GM21360 (cell line): ENCODE results near the gene GPR3.
"Not testable (repeated sequence)": the region's sequence is repeated elsewhere in the genome, so short reads cannot be mapped to it uniquely, and the experiment has no call there.

Experiments
- ATAC-seq: cut with Tn5 transposase; IDR thresholded peaks from one replicate; pipeline ENCODE4 v1.9.1; 2021; ENCODE audit warnings: mild to moderate bottlenecking, moderate library complexity; ENCODE audit not compliant: unreplicated experiment

GPR3 gene

DNA sequence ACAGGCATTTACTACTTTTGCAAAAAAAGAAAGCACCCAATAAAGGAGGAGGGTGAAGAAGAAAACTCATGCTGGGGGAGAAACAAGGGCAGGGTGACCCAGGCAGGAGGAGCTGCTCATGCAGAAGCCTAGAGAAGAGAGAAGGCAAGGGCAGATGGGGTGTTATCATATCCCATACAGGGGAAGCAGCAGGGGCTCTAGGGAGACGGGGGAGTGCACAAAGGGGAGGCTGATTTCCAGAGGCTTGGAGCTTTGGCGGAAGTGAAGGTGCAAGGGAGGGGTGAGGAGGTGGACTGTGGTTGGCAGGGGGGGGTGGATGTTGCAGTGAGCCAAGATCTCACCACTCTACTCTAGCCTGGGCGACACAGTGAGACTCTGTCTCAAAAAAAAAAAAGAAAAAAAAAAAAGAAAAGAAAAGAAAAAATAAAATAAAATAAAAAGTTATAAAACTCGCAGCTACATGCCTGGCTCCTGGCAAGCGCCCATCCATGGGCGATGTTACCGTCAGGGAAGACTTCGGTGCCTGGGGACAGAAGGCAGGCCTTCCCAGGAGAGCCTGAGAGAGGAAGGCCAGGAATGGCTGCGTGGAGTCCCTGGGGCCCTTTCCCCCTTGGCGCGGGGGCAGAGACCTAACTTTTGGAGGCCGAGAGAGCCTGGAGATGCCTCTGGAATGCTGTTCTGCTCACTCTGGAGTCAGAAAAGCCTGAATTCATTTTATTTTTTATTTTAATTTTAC, 14.5 kb upstream of the GPR3 start:
- no peak for ATAC-seq

DNA sequence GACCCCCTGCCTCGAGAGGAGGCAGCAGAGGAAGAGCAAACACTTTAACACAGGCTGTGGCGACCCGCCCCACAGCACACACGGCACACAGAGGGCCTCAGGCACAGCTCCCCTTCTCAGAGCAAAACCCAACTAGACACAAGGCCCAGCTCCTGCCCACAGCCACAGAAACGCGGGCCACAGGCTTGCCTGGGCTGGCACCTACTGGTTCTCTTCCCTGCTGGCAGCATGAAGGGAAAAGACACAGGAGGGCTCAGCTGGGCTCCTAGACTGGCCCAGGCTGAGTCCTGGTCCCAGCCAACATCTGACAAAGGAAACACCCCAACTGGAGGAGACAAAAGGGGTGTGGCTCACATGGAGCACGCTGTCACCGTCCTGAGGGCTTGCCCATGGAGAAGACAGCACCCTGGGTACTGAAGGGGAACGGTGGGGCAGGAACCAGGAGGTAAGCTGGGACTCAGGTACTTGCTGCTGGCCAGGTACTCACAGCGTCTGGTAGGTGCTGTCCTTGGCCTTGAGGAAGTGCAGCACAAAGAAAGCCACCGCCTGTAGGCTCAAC, 12.8 kb upstream of the GPR3 start:
- no peak for ATAC-seq

DNA sequence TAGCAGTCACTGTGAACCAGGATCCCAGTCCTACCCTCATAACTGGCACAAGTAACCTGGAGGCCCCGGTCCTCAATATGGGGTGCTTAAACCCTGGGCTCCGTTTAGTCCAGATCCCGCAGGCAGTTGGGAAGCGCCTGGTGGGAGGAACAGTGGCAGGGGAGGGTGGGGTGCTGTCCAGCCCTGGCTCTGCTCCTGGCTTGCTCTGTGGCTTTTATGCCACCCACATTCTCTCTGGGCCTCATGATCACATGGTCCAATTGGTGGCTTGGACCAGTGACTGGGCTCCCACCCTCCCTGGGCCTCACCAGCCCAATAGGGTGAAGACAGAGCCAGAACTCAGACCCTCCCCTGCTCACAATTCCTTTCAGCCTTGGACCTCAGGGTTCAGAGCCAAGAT, 12.2 kb upstream of the GPR3 start:
- ATAC-seq: no peak

DNA sequence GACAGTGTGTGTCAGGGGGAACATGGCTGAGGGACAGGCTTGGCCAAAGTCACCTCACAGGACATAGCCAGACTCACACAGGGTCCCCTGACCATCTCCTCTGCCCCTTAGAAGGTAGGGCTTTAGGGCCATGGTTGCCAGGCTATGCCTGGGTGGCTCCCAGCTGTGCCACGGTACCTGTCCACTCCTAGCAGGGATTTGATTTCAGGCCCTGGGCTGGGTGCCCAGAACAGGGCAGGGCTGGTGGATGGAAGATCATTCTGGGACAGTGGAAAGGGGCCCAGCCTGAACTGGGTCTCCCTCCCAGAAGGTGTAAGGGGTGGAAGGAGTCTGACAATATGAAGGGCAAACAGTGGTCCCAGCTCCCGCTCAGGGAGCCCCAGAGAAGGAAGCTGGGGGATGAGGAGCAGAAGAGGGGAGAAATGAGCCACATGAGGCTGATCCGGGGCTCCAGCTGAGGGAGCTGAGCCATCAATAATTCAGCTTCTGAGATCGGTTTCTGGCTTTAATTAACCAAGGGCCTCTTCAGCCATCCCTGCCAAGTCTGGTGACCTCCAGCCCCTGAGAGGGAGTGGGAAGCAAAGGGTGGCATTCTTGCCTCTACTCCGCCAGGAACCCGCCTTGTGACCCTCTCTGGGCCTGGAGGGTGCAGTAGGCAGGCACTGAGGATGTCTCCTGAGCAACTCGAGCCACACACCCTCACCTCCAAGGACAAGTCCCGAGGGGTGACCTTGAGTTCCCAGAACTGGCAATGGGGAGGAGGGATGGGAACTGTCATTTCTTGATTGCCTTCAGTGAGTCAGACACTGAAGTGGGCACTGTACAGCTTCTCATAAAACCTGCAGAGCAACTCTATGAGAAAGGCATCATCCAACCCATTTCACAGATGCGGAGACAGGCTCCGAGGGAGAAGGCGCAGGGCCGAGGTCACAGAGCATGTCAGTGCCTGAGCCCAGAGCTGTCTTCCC, 11.4 kb upstream of the GPR3 start:
- no peak for ATAC-seq

DNA sequence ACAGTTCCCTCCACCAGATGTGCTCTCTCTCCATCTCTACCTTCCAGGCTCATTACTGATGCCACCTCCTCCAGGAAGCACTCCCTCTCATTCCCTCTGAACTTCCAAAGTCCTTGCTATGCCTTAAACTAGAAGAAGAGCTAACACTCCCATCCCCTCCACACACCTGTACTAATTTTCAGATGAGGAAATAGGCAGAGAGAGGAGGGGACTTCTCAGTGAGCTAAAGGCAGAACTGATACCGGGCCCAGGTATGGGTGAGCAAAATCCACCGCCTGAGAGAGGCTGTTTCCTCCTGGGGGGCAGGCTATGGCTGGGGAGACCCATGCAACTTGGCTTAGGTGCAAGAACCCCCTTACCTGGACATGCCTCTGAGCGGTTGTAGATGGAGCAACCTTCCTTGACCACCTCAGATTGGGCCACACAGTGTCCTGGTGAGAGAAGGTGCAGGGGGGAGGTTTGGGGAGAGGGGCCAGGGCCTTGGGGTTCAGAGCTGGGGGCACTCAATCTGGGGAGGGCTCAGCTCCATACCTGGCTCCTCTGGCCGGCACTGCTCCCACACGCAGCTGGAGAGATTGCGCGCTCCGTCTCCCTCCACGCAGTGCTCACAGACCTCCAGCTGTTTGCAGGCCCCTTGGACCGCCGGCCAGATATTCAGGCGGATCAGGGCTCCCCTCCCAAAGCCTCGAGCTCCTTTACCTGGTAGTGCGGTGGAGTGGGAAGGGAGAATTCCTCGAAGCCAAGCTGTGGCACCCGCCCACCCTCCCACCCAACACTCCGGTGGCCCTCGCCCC, 10.3 kb upstream of the GPR3 start:
- ATAC-seq: no peak

DNA sequence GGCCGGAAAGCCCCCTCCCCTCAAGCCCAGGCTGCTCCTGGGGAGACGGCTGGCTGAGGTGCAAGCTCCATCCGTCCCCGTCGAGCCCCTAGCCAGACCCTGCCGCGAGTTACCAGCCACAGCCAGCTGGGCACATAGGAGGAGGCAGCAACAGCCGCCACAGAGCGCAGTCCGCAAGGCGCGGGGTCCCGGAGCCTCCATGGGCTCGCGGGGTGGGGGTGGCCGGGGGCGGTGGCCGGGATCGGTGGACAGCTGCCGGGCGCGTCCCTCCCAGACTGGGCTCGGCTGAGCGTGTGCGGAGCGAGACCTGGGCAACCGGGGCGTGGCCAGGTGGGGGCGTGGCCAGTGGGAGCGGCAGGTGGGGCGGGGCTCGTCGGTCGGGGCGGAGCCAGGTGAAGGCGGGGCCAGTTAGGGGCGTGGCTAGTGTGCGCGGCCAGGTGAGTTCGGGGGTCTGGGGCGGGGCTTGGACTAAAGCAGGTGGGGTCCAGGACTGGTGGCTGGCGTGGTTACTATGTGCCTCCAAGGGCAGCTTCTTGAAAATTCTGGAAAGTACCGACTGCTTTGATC, 9.3 kb upstream of the GPR3 start, which contains the start of gene CD164L2:
Gene CD164L2 (minus strand): TSS at position 295 of the 567 bp plus-strand sequence. CDS start 94 bp downstream, at position 201.
- no peak for ATAC-seq

DNA sequence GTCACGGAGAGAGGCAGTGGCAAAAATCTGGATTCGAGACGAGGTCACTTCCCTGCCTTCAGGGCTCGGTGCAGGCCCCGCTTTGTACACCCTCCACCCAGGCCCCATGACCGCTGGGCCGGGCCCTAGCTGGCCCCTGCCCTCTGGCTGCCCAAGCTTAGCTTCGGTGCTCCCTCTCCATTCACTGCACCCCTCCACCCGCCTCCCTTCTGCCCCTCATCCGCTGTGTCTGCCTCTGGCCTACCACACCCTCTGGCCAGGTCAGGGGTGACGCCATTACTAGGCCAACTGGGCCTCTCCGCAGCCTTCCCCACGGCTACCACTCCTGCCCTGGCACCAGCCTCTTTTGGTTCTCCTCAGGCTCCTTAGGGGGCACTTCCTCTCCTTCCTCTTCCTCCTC, 8.8 kb upstream of the GPR3 start:
- no peak for ATAC-seq

DNA sequence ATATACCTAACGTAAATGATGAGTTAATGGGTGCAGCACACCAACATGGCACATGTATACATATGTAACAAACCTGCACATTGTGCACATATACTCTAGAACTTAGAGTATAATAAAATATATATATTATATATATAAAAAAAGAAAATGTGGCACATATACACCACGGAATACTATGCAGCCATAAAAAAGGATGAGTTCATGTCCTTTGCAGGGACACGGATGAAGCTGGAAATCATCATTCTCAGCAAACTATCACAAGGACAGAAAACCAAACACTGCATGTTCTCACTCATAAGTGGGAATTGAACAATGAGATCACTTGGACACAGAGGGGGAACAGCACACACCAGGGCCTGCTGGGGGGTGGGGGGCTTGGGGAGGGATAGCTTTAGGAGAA, 7.6 kb upstream of the GPR3 start:
- ATAC-seq: not testable (repeated sequence)

DNA sequence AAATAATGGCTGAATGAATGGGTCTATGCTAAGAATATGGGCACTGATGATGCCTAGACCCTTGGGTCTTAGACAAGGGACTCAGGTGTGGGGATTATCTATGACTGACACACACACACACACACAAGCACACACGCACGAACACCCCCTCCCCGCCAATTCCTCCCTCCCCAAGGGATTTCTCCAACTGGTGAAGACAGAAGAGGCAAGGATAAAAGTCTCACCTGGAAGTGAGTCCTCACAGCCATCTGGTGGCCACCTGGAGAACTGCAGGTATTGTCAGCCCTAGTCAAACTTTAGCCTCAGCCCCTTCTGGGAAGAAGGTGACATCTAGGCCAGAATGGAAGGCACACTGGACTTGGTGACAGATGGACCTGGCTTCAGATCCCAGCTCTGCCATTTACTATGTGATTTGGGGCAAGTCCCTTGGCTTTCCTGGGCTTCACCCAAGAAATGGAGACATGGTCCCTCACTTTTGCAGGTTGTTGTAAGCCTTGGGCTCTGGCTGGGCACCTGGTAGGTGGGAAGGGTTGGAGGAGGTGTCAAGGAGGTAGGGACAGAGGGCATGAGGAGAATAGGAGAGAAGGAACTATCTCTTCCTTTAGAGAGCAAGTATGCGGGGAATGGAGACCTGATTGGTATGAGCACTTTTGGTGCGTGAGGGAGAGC, 4.0 kb upstream of the GPR3 start:
- ATAC-seq: no peak

DNA sequence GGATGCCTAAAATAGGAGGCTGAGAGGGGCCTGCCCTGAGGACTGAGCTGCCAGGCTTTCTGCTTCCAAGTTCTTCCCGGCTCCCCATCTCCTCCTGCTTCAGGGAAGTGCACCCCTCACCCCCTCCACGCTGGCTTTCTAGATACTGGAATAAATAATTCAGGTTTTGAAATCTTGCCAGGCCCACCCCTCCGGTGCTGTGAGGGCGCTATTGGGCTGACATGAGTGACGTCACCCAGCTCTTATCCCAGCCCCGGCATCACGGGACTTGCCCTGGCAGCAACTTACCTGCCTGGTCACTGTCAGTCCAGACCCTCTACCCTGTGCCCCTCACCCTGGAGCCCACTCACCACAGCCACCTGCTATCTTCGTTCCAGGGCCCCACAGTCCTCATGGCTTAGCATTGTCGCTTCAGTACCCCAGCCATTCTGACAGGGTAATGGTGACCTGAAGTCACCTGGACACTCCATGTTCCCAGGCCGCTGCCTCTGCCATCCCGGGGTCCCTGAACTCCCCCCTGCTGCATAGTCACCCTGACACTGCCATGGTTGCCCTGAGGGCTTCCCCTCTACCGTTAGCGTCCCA, 819 bp upstream of the GPR3 start:
- ATAC-seq: no peak

DNA sequence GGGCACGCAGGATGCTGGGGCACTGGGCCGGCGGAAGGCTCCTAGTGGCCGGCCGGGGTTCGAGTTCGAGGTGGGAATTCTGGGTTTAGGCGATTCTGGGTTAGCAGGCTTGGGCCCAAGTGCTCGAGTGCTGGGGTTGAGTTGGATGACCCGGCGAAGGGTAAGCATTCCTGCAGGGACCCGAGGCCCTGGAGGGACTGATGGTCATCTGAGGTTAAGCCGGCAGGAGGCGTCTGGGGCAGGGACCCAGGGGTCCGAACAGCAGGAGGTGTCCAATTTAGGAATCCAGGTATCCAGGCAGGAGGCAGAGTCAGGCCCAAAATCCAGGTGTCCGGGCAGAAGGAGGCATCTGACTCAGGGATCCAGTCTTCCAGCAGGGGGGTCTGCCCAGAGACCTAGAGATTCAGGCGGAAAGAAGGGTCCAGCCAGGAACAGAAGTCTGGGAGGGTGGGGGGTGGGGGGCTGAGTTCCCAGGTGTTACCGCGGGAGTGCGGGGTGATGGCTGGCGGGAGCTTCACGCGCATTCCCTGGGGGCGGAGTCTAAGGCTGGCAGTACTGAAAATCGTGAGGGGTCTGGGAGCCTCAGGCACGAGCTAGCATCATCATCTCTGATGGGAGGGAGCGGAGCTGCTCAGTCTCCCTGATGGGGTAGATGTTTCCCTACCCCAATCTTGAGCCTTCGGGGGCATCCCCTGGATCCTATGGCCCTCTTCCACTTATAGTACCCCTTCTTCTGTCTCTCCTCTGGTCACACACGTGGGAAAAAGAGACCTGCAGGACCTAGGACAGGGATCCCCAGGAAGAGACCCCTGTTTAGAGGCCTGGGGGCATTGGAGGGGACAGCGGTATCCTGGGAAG, 585 bp downstream of the GPR3 start:
- no peak for ATAC-seq

DNA sequence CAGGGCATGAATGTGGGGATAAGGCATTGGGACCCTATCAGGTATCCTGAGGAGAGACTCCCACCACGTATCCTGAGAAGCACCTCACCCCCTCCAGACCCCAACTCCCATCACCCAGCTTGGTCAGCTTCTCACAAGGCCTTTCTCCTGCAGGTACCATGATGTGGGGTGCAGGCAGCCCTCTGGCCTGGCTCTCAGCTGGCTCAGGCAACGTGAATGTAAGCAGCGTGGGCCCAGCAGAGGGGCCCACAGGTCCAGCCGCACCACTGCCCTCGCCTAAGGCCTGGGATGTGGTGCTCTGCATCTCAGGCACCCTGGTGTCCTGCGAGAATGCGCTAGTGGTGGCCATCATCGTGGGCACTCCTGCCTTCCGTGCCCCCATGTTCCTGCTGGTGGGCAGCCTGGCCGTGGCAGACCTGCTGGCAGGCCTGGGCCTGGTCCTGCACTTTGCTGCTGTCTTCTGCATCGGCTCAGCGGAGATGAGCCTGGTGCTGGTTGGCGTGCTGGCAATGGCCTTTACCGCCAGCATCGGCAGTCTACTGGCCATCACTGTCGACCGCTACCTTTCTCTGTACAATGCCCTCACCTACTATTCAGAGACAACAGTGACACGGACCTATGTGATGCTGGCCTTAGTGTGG, 1.3 kb downstream of the GPR3 start:
- ATAC-seq: no peak

DNA sequence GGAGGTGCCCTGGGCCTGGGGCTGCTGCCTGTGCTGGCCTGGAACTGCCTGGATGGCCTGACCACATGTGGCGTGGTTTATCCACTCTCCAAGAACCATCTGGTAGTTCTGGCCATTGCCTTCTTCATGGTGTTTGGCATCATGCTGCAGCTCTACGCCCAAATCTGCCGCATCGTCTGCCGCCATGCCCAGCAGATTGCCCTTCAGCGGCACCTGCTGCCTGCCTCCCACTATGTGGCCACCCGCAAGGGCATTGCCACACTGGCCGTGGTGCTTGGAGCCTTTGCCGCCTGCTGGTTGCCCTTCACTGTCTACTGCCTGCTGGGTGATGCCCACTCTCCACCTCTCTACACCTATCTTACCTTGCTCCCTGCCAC, 1.8 kb downstream of the GPR3 start:
- no peak for ATAC-seq

DNA sequence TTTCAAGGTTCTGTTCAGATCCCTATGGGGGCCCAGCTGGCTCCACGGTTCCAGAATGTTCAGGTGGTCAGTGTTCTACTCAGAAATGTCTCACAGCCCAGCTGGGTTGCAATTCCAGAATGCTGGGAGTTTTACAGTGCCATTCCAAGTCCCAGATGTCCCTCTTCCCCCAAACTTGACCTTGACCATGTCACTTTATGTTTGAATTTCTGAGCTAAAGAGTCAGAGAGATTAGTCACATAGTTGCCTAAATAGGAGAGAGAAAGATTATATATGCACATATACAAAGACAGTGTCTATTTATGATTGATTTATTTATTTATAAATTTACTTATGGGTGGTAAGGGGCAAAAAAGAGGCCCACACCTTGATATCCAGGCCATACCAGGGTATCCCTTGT, 2.5 kb downstream of the GPR3 start:
- no peak for ATAC-seq

DNA sequence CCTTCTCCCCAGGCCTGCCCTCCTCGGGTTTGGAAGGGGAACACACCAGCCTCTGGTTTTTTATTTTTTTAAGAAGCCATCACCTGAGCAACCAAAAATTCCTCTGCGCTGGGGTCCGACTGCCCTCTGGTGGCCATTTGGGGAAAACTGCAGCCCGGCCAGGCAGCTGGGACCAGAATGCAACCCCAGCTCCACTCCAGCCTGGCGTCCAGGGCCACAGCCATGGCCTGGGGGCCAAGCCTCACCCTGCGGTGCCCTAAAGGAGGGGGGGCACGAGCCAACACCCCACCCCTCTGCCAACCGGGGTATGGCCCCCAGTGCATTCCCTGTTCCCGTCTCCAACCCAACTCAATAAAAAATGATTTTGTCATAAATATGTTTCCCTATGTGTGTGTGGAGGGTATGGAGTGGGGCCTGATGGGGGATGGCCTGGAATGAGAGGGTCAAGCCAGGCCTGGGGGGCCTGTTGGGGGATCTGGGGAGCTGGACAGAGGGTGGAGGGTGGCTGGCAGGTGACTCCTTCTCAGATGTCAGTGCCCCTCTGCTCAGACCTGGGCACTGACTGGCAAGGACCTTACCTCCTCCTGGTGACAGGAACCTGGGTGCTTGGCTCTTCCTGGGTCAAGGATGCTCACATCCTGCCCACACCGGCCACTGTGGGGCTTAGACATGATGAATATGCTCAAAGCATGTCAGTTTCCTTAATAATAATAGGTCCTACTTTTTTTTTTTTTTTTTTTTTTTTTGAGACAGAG, 3.2 kb downstream of the GPR3 start:
- no peak for ATAC-seq

DNA sequence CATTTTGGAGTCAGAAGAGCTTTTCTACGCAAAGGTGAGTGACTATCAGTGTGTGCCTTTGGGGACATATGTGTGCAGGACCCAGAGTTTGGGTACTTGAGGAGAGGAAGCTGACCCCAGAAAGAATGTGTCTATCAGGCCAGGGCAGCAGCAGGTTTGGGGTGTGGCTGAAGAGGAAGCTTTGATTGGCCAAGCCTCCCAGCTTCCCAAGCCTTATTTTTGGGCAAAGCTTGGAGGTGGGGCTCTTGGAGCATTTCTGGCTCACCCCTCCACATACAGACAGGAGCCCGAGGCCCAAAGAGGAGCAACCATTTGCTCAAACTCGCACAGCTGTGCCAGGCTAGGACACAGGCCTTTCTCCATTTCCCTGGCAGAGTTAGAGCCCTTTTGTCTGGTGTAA, 4.7 kb downstream of the GPR3 start:
- ATAC-seq: no peak

DNA sequence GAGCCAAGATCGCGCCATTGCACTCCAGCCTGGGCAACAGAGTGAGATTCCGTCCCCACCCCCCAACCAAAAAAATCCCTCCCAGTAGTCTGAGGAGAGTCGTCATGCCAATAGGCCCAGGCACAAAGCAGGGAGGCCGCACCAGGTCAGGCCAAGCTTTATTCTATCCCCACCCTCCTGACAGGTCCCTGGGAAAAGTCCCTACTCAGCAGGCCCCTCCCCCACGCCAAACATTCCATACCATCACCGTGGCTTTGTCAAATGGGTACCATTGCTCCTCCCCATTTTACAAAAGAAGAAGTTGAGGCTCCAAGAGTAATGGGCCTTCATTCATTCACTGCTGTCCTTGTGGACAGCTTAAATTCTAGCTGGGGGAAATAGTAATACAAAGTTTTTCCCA, 5.3 kb downstream of the GPR3 start:
- no peak for ATAC-seq
